HepG2 (cell line): ENCODE data around the gene ADSS2. TPM values are rescaled to one million over a fixed set of nuclear protein-coding genes. Genes with fewer than 3 reads are reported as not detected.

ENCODE experiments used
- ATAC-seq: fragments of 200-7000 bp; cut with Tn5 transposase; 3 replicates; pipeline ENCODE4 v1.9.1; 2020; ENCODE audit warnings: mild to moderate bottlenecking, moderate library complexity
- BruUV-seq: library from RNA; stranded (reverse); fragments of 400-500 nt; replicated peaks from 2 replicates; lab custom pipeline; 2021; lab: Mats Ljungman, UMichigan
- CTCF ChIA-PET: fragments of 300-600 bp; formaldehyde crosslinking; extraction: SDS; loops from one replicate; lab custom pipeline; 2021; ENCODE audit warnings: low total read pairs, inconsistent platforms, low intra/inter-chr PET ratio; lab: Yijun Ruan, JAX
- POLR2A ChIA-PET: fragments of 350-600 bp; sonication (Branson Sonifier 250); formaldehyde crosslinking; loops from one replicate; lab custom pipeline; 2020; ENCODE audit warnings: antibody characterized with exemption, inconsistent platforms; lab: Yijun Ruan, JAX
- DNase-seq: peaks from one replicate; pipeline ENCODE4 v3.0.0-alpha.2; 2015; ENCODE audit warnings: low spot score
- FAIRE-seq: peaks from 3 replicates; lab custom pipeline; 2011; peaks lifted over from hg19 to GRCh38; lab: Jason Lieb, UNC
- H2AFZ ChIP-seq: one replicate; pipeline ENCODE4 v1.6.1; 2011; ENCODE audit warnings: low read length, inconsistent platforms
- H3K27ac ChIP-seq: fragments of 300-600 bp; 3 replicates; pipeline ENCODE4 v1.8.0; 2011; ENCODE audit warnings: mixed run types, mild to moderate bottlenecking, mixed read lengths, low read length, inconsistent platforms; ENCODE audit not compliant: insufficient read depth; ENCODE audit errors: extremely low read length
- H3K27me3 ChIP-seq, 2 experiments: fragments of 200-600 bp in 1 of 2; 2 replicates in 1 of 2; 3 replicates in 1 of 2; pipeline versions ENCODE4 v1.6.0 to v1.8.0; 2011; ENCODE audit warnings: low read length in 2 of 2, mild to moderate bottlenecking in 2 of 2, moderate library complexity in 2 of 2, inconsistent platforms in 1 of 2; ENCODE audit not compliant: insufficient read depth in 2 of 2, control insufficient read depth in 1 of 2
- H3K36me3 ChIP-seq, 2 experiments: fragments of 200-600 bp in 1 of 2; replicated peaks in 1 of 2; 2 replicates in 1 of 2; 3 replicates in 1 of 2; pipeline versions ENCODE4 v1.5.1 to v1.8.0; 2011; ENCODE audit warnings: low read length in 2 of 2, inconsistent platforms in 1 of 2; ENCODE audit not compliant: insufficient read depth in 2 of 2, control insufficient read depth in 1 of 2
- H3K4me1 ChIP-seq: 2 replicates; pipeline ENCODE4 v1.5.1; 2012; ENCODE audit warnings: low read length, inconsistent platforms; ENCODE audit not compliant: insufficient read depth
- H3K4me2 ChIP-seq: 2 replicates; pipeline ENCODE4 v1.6.0; 2011; ENCODE audit warnings: low read depth, low read length, inconsistent platforms
- H3K4me3 ChIP-seq, 3 experiments: fragments of 200-600 bp in 1 of 3; sonication (generic), shearing (Covaris generic) in 1 of 3; replicated peaks in 1 of 3; 2 replicates each; pipeline ENCODE4 v1.5.1; 2011 to 2016; ENCODE audit warnings: low read length in 3 of 3, inconsistent platforms in 2 of 3, low read depth in 2 of 3, mild to moderate bottlenecking in 2 of 3, control low read depth in 1 of 3, mixed read lengths in 1 of 3; ENCODE audit not compliant: insufficient read depth in 1 of 3
- H3K79me2 ChIP-seq: one replicate; pipeline ENCODE4 v1.6.1; 2011; ENCODE audit warnings: low read length, inconsistent platforms; ENCODE audit not compliant: insufficient read depth
- H3K9ac ChIP-seq: 2 replicates; pipeline ENCODE4 v1.6.0; 2011; ENCODE audit warnings: mild to moderate bottlenecking, low read depth, low read length, inconsistent platforms; ENCODE audit not compliant: insufficient read depth
- H3K9me3 ChIP-seq: 2 replicates; pipeline ENCODE4 v1.5.1; 2012; ENCODE audit warnings: mild to moderate bottlenecking, low read length
- H4K20me1 ChIP-seq: 2 replicates; pipeline ENCODE4 v1.6.0; 2011; ENCODE audit warnings: inconsistent platforms, mild to moderate bottlenecking, low read length, moderate library complexity; ENCODE audit not compliant: insufficient read depth
- ARNT2 ChIP-seq: sonication (generic); formaldehyde crosslinking; IDR thresholded peaks from 2 replicates; pipeline ENCODE4 v1.8.0; 2022; ENCODE audit warnings: mild to moderate bottlenecking, low read depth, missing genetic modification reagents, moderate library complexity
- MIXL1 ChIP-seq: IDR thresholded peaks from 2 replicates; pipeline ENCODE4 v1.6.1; 2016
- NKX3-1 ChIP-seq: sonication (generic); formaldehyde crosslinking; IDR thresholded peaks from 2 replicates; pipeline ENCODE4 v1.5.0; 2020; ENCODE audit warnings: missing genetic modification reagents
- ZNF30 ChIP-seq: sonication (generic); formaldehyde crosslinking; IDR thresholded peaks from 2 replicates; pipeline ENCODE4 v1.5.0; 2020; ENCODE audit warnings: mild to moderate bottlenecking, missing genetic modification reagents
- WGBS: methylation state at CpG from one replicate; pipeline ENCODE4 v1.1.6; 2017; ENCODE audit warnings: low lambda C conversion rate; 5-methylcytosine and 5-hydroxymethylcytosine counted together
- in situ Hi-C: cut with HindIII; loops from 2 replicates; pipeline ENCODE4 v1.10.0; 2017; ENCODE audit warnings: low pct_unique_long_range_greater_than_20kb; ENCODE audit not compliant: extremely low pct_ligation_motif_present
- intact Hi-C: fragments of 100-400 bp; cut with micrococcal nuclease; formaldehyde crosslinking; loops from one replicate; pipeline ENCODE4 v1.10.0; 2022; ENCODE audit not compliant: unreplicated experiment
- polyA plus RNA-seq, 8 experiments: library from polyadenylated mRNA; depleted of rRNA in 3 of 8; stranded (reverse) in 7 of 8; unstranded in 1 of 8; fragments of >200 nt; fragmentation: Illumina TruSeq in 4 of 8; extraction: Trizol in 4 of 8; gene quantifications; 2 replicates each; pipeline versions ENCODE4 v1.2.1 to v1.2.3, GENCODE V29; 2011 to 2016; ENCODE audit warnings: low read depth in 4 of 8, missing spikeins in 1 of 8, mixed read lengths in 1 of 8; ENCODE audit not compliant: insufficient read depth in 1 of 8
- total RNA-seq, 5 experiments: library from RNA; depleted of rRNA; stranded (reverse); fragments of >200 nt; fragmentation: Illumina TruSeq; extraction: Trizol; gene quantifications; 2 replicates each; pipeline ENCODE4 v1.2.3, GENCODE V29; 2016; ENCODE audit warnings: low read depth in 1 of 5
- TF ChIP-seq, protein P1 (sequence below): sonication (generic); formaldehyde crosslinking; IDR thresholded peaks from 2 replicates; pipeline ENCODE4 v1.4.0; 2020; ENCODE audit warnings: mild to moderate bottlenecking, missing genetic modification reagents
- TF ChIP-seq, protein P2 (sequence below): sonication (generic); formaldehyde crosslinking; IDR thresholded peaks from 2 replicates; pipeline ENCODE4 v1.4.0; 2020; ENCODE audit warnings: missing genetic modification reagents, borderline replicate concordance

Gene ADSS2
- total and polyA plus RNA-seq, 2 of the 13 experiments (the other 11 are each of a cell fraction or from before 2014, with no cell fraction given) = 15.1 to 43.4 TPM

DNA sequence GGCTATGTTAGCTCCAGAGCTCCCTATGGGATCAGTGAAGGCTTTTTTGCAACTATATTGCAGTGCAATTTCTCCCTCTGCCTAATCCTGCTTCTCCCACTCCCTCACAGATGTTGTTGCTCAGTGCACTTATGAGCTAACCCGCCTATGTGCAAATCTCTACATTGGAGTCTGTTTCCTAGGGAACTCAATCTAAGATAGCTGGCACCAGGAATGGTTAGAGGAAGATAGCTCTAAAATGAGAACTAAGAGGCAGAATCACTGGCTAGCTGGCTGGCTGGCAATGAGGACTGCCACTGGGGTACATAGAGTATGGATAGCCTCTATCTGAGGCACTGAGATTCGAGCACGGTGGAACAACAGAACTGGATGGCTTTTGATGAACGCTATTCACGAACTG is 39.5 kb downstream of the ADSS2 start:
- Histone ChIP-seq H2AFZ (no peak overlapping the region), H4K20me1 (no peaks in the 10 kb centered on the region), H3K27me3 (no peaks in the 10 kb centered on the region), H3K27ac (no peak overlapping the region), H3K36me3 (peaks cover 11 to 60% of the 10 kb centered on the region in 2 experiments), H3K4me1 (no peaks in the 10 kb centered on the region), H3K4me2 (no peak overlapping the region), H3K4me3 (no peak overlapping the region), H3K9me3 (no peaks in the 10 kb centered on the region), H3K79me2 (no peaks in the 10 kb centered on the region), H3K9ac (no peak overlapping the region)
- BruUV-seq = no TSS peak
- in situ Hi-C loops = no loop called here
- CTCF ChIA-PET = no interaction called here
- ATAC-seq (no peak), FAIRE-seq (no peak), DNase-seq (no peak)
- TF ChIP-seq, protein P1, sequence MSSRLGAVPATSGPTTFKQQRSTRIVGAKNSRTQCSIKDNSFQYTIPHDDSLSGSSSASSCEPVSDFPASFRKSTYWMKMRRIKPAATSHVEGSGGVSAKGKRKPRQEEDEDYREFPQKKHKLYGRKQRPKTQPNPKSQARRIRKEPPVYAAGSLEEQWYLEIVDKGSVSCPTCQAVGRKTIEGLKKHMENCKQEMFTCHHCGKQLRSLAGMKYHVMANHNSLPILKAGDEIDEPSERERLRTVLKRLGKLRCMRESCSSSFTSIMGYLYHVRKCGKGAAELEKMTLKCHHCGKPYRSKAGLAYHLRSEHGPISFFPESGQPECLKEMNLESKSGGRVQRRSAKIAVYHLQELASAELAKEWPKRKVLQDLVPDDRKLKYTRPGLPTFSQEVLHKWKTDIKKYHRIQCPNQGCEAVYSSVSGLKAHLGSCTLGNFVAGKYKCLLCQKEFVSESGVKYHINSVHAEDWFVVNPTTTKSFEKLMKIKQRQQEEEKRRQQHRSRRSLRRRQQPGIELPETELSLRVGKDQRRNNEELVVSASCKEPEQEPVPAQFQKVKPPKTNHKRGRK = no peak
- intact Hi-C loops = no loop called here
- POLR2A ChIA-PET = no interaction called here
- WGBS = 100% methylated on average over 5 of the region's 5 CpGs

DNA sequence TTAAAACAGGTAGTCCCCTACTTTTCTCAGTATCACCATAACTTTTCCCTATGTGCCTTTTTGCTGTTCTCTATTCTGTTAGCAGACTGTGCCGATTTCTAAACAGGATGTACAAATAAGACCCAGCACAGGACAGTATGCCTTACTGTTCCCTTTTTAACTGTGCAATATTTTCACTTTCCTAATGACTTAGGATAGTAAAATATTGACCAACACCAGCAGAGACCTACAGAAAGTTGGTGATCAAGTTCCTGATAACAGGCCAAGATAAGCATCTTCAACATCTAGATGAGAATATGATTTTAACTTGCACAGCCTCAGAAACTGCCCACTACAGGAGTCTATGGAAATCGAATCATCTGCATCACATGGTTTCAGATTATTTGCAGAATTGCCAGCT is 42.0 kb downstream of the ADSS2 start:
- Histone ChIP-seq H3K9ac (no peak overlapping the region), H4K20me1 (no peaks in the 10 kb centered on the region), H3K27me3 (no peaks in the 10 kb centered on the region), H2AFZ (no peak overlapping the region), H3K36me3 (peaks cover 7 to 40% of the 10 kb centered on the region in 2 experiments)
- CTCF ChIA-PET = no interaction called here
- ATAC-seq = no peak
- FAIRE-seq = no peak
- TF ChIP-seq ARNT2 (CRISPR knock-in tag) = no peak
- TF ChIP-seq NKX3-1 (CRISPR knock-in tag) = no peak
- no peak for TF ChIP-seq ZNF30 (CRISPR knock-in tag)
- no peak for TF ChIP-seq MIXL1 (CRISPR knock-in tag)
- TF ChIP-seq, protein P2, sequence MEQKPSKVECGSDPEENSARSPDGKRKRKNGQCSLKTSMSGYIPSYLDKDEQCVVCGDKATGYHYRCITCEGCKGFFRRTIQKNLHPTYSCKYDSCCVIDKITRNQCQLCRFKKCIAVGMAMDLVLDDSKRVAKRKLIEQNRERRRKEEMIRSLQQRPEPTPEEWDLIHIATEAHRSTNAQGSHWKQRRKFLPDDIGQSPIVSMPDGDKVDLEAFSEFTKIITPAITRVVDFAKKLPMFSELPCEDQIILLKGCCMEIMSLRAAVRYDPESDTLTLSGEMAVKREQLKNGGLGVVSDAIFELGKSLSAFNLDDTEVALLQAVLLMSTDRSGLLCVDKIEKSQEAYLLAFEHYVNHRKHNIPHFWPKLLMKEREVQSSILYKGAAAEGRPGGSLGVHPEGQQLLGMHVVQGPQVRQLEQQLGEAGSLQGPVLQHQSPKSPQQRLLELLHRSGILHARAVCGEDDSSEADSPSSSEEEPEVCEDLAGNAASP (CRISPR knock-in tag) = no peak
- TF ChIP-seq, all 625 proteins: peak for 0
- H3K27ac ChIP-seq = no peak overlapping the region
- BruUV-seq = no TSS peak
- intact Hi-C loops = no loop called here
- no peaks in the 10 kb centered on the region for H3K9me3 ChIP-seq
- no peak for DNase-seq
- no peaks in the 10 kb centered on the region for H3K79me2 ChIP-seq
- POLR2A ChIA-PET = no interaction called here
- H3K4me1 ChIP-seq = no peaks in the 10 kb centered on the region
- in situ Hi-C loops = no loop called here
- no peak overlapping the region for H3K4me3 ChIP-seq
- WGBS = 94% methylated on average over 2 of the region's 2 CpGs
- H3K4me2 ChIP-seq = no peak overlapping the region
